BJ (cell line): ENCODE data around the gene LYRM7. TPM values are rescaled to one million over a fixed set of nuclear protein-coding genes. Genes with fewer than 3 reads are reported as not detected.

Experiments
- CTCF ChIA-PET: fragments of 350-600 bp; formaldehyde crosslinking; extraction: SDS; loops from one replicate; lab custom pipeline; 2021; ENCODE audit warnings: antibody characterized with exemption, inconsistent platforms; lab: Yijun Ruan, JAX
- POLR2A ChIA-PET: fragments of 300-600 bp; sonication (Branson Sonifier 250); formaldehyde crosslinking; extraction: SDS; loops from one replicate; lab custom pipeline; 2021; ENCODE audit warnings: antibody characterized with exemption; lab: Charles Lee
- DNase-seq: peaks from one replicate; pipeline ENCODE4 v3.0.0-alpha.2; 2011; ENCODE audit warnings: low read depth
- H3K27me3 ChIP-seq: 2 replicates; pipeline ENCODE4 v1.6.0; 2011; ENCODE audit warnings: low read length; ENCODE audit not compliant: control insufficient read depth, insufficient read depth
- H3K36me3 ChIP-seq: 2 replicates; pipeline ENCODE4 v1.5.1; 2011; ENCODE audit warnings: low read length; ENCODE audit not compliant: control insufficient read depth, insufficient read depth
- H3K4me3 ChIP-seq: 2 replicates; pipeline ENCODE4 v1.5.1; 2011; ENCODE audit warnings: low read depth, mild to moderate bottlenecking, control low read depth, low read length
- polyA plus RNA-seq: library from polyadenylated mRNA; depleted of rRNA; stranded (reverse); fragments of >200 nt; gene quantifications from 2 replicates; pipeline ENCODE4 v1.2.3, GENCODE V29; 2011
- TF ChIP-seq, protein P1 (sequence below): IDR thresholded peaks from 2 replicates; pipeline ENCODE4 v1.5.1; 2011; ENCODE audit warnings: low read depth, mild to moderate bottlenecking, control low read depth, inconsistent platforms, low read length, moderate library complexity; ENCODE audit not compliant: insufficient read depth

LYRM7 gene
- polyA plus RNA-seq, 1 experiment = 1.6 TPM

DNA sequence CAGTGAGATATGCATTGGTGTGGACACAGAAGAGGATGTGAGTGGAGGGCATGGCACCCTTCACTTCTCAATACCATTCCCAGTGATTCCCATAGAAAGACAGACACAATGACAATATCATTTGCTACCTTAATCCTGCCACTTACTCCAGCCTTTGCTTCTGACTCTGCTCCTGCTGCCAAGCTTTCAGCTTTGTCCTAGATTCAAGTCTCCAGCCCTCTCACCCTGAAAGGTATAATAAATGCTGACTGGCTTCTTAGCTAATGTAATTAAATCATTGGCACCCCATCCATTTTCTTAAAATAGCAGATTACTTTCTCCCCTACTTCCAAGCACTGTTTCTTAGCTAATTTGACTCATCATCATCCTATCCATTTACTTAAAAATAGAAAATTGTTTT lies 52.0 kb downstream of the LYRM7 start:
- Histone ChIP-seq H3K4me3 (no peak overlapping the region), H3K27me3 (no peaks in the 10 kb centered on the region), H3K36me3 (no peaks in the 10 kb centered on the region)
- TF ChIP-seq, protein P1, sequence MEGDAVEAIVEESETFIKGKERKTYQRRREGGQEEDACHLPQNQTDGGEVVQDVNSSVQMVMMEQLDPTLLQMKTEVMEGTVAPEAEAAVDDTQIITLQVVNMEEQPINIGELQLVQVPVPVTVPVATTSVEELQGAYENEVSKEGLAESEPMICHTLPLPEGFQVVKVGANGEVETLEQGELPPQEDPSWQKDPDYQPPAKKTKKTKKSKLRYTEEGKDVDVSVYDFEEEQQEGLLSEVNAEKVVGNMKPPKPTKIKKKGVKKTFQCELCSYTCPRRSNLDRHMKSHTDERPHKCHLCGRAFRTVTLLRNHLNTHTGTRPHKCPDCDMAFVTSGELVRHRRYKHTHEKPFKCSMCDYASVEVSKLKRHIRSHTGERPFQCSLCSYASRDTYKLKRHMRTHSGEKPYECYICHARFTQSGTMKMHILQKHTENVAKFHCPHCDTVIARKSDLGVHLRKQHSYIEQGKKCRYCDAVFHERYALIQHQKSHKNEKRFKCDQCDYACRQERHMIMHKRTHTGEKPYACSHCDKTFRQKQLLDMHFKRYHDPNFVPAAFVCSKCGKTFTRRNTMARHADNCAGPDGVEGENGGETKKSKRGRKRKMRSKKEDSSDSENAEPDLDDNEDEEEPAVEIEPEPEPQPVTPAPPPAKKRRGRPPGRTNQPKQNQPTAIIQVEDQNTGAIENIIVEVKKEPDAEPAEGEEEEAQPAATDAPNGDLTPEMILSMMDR = no peak
- POLR2A ChIA-PET = no interaction called here
- DNase-seq = no peak
- CTCF ChIA-PET = interaction anchor here (1.0 kb wide), 1 partner anchor 27 kb away, joined by 3 read pairs; no protein-coding TSS in a partner anchor

DNA sequence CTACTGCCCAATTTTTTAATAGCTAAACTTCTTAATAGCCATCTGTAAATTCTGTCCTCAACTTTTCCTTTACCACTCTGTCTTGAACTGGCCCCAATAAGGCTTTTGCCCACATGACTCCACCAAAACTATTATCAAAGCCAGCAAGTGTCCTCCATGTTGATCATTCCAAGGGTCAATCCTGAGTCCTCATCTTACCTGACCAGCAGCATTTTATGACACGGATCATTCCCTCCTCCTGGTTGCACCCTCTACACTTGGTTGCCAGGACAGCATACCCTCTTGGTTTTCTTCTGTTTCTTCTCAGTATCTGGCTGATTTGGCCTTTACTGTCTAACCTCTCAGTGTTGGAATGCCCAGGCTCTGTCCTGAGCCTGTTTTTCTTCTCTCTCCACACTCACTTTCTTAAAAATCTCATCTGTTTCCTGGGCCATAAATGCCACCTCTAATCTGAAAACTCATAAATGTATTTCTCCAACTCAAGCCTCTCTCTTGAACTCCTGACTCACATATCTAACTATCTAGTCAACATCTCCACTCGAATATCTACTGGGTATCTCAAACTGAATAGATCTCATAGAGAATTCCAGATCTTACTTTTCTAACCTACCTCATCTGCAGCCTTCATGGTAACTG lies 53.1 kb downstream of the LYRM7 start:
- H3K27me3 ChIP-seq = no peaks in the 10 kb centered on the region
- H3K36me3 ChIP-seq = no peaks in the 10 kb centered on the region
- TF ChIP-seq, protein P1 = no peak
- peak; percentile 77 for DNase-seq
- POLR2A ChIA-PET = no interaction called here
- no peak overlapping the region for H3K4me3 ChIP-seq
- CTCF ChIA-PET = no interaction called here

DNA sequence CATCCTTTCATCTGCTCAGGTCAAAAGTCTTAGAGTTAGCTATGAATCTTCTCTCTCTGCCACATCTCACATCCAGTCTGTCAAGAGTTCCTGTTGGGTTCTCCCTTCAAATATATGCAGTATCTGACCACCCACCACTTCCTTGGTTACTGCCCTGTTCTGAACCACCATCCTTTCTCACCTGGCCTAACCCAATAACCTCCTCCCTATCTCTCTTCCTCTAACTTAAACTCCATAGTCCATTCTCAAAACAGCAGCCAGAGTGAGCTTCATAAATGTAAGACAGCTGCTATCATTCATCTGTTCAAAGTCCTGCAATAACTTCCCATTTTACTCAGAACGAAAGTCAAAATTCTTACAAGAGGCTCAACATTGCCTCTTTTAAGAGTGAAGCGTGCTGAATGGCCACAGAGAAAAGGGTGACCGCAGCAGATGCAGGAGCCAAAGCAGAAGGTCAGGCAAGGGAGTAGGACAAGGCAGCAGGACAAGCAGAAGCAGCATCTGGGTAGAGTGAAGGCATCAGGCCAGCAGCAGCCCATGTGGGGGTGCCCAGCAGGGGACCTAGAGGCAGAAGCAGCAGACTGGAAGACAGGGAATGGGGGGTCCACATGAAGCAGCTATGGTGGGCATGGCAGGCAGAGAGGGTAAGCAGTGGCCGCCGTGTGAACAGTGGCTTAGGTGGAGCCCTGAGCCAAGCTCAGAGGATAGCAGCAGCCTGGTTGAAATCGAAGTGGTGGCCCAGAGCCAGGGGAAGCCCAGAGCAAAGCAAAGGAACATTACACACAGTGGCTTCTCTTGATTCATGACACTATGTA lies 53.9 kb downstream of the LYRM7 start:
- ChIA-PET POLR2A (no interaction called here), CTCF (interaction anchor here (1.4 kb wide), 1 partner anchor 14 kb away, joined by 3 read pairs; no protein-coding TSS in a partner anchor)
- Histone ChIP-seq H3K4me3 (no peak overlapping the region), H3K36me3 (no peaks in the 10 kb centered on the region), H3K27me3 (no peaks in the 10 kb centered on the region)
- TF ChIP-seq, protein P1 = no peak
- no peak for DNase-seq

DNA sequence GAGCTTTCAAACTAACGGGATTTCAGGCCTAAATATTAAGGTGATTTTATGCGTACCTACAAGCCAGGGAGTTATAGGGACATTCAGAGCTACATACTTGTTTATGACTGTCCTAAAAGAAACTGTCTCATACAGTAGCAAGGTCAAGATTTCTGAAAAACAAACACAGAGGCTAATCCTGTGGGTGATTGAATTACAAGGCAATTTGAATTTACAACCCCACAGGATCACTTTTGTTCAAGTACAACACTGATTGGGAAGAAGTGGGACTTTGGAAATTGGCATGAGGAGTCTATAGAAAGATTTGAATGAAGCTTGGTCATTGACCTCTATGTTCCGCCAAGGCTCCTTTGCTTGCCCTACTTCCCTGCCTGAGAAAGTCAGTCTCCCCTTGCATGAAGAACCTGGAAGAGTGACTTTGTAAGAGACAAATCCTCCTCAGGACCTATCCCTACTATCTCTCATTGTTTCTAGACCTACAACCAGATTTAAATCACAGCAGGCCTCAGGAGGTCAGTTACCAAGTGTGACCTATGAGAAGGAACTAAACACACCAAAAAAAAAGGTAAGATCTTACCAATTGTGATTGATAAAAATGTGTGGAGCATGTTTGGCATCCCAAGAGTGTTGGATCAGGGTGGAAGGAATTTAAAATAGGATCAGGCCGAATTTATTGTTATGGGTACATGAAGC lies 54.7 kb downstream of the LYRM7 start:
- TF ChIP-seq, protein P1 = no peak
- ChIA-PET POLR2A (no interaction called here), CTCF (interaction anchor here (1.4 kb wide), 1 partner anchor 14 kb away, joined by 3 read pairs; no protein-coding TSS in a partner anchor)
- Histone ChIP-seq H3K4me3 (no peak overlapping the region), H3K36me3 (no peaks in the 10 kb centered on the region), H3K27me3 (no peaks in the 10 kb centered on the region)
- DNase-seq = no peak

DNA sequence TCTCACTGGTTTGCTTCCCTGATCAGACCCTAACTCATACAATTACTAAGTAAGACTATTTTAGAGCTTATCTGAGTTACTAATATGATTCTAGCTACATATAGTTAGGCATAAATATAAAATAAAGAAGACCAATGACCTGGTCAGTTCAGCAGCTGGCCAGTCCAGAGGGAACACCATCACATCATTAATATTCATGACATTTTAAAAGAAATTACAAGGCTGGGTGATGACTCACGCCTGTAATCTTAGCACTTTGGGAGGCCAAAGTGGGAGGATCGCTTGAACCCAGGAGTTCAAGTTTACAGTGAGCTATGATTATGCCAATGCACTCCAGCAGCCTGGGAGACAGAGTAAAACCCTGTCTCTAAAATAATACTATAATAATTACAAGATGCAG lies 56.2 kb downstream of the LYRM7 start:
- CTCF ChIA-PET = no interaction called here
- POLR2A ChIA-PET = no interaction called here
- Histone ChIP-seq H3K4me3 (no peak overlapping the region), H3K27me3 (no peaks in the 10 kb centered on the region), H3K36me3 (no peaks in the 10 kb centered on the region)
- TF ChIP-seq, protein P1 = no peak
- no peak for DNase-seq
